ENCODE results near the gene SARDH.

The SARDH gene

DNA sequence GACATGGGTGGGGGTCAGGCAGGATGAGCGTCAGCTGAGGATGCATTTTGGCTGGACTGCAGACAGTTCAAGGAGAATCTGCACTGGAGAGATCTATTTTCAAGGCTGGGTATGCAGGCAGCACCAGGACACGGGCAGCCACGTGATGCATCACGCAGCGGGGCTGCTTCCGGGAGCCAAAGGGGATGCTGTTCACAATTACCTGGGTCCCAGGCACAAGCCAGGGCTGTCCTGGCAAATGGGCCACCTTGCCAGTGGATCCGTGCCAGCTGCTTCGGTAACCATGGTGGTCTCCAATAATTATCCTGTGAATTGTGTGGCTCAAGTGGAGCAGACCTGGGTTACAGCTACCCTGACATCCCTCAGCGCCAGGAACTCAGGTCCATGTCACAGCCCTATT, 84.5 kb downstream of the SARDH start:
- FAIRE-seq: no peak

DNA sequence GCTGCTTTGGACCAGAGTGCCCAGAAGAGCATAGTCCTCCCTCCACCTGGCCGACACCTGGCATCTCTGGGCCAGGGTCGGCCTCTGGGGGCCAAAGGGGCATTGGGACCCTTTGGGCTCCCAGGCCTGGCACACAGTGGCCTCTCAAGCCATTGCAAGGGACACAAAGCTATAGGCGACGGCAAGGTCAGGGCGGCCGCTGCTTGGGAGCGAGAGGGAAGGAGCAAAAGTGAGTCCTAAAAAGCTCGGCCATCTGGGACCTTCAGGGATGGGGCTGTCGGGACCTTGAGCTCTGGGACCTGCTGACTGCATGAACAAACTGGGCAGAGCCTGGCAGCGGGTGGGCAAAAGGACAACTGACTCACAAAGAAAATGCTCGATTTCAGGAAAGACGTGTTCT, 88.1 kb downstream of the SARDH start:
- FAIRE-seq: no peak
- DNase-seq (ENCODE audit: insufficient read length, low spot score): no peak

More for the DNA sequence above, 84.5 kb downstream of the SARDH start:
- DNase-seq (ENCODE audit: insufficient read length, low spot score): no peak

DNA sequence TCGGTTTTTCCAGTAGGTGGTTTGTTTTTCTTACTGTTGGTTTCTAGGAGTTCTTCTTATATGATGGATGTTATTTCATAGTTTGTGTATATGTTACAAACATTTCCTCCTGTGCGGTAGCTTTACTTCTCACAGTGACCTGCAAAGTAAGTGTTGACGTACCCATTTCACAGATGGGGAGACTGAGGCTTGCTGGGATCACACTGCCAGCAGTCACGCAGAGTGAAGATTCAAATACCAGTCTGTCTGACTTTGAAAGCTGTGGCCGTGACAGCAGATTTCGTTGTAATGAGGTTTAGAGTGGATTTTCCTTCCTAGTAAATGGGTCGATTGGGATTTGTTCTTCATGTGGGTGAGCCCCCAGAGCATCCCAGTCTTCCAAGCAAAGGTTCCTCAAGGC, 89.0 kb downstream of the SARDH start:
- DNase-seq (ENCODE audit: insufficient read length, low spot score) (no peak), FAIRE-seq (no peak)

DNA sequence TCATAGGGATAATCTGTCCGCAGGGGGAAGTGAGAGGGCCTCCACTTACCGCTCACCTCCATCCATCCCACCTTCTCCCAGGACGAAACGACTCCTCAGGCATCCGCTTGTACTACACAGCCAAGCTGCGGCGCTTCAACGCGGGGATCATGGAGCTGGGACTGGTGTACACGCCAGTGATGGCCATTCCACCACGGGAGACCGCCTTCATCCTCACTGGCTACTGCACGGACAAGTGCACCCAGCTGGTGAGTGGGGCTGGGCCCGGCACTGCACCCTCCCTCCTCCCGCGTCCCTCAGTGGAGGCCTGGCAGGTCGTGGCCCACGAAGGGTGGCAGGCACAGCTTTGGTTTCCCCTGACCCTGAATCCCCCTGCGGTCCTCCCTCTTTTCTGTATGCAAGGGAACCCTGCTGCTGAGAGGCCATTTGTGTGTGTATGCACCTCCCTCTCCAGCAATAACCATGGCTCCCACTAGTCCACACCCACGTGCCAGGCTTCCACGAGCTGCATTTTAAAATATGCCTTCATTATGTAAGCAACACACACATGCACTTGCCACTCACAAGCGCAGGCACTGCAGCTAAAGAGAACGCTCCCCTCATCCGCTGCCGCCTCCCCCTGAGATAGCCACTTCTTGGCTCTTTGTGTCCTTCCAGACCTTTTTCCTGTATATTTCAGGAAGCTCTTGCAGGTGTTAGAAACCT, 90.2 kb downstream of the SARDH start:
- FAIRE-seq: no peak
- no peak for DNase-seq (ENCODE audit: insufficient read length, low spot score)

DNA sequence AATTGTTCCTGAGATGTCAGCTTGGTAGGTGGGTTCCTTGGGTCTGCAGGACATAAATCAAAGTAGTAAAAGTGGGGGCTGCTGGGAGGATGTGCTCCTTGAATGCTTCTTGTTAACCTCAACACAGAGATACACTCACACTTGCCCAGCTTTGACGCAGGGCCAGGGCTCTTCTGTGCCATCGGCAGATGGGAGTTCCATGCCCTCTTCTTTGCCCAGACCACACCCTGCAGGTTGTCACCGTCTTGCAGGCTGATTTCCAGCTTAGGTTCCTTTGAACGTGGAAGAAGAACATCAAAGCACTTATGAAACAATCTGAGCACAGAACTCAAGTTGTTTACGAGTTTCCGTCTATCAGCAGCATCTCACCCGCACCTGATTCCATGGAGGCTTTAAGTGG, 91.0 kb downstream of the SARDH start:
- DNase-seq (ENCODE audit: insufficient read length, low spot score) (no peak), FAIRE-seq (no peak)

DNA sequence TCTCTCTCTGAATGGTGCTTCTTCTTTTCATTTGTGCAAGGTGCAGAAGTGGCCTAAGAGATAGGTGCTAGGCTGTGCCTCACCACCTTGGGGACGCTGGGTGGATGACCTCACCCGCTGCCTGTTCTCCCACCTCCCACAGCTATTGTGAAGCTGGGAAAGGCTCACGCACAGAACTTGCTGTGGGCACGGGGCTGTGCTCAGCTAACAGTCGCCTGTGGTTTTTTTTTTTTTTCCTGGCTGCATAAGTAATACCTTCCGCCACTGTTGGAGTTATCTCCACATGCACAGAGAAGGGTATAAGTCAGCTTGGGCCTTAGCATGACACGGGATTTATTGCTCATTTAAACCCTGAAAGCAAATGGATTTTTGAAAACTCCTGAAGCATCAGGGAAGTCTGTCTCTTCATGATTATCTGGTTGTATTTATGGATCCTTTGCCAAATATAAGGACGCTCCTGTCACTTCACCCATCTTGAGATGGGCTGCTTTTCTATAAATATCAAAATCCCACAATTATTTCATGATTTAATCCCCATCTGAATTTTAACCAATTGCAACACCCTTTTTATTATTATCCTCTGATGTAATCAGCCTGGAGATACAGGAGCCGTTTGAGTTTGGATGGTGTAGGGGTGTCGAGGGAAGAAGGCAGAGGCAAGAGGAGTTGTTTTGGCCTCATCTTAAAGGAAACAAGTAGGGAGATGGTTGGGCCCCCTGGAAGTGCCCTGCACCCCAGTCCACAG, 93.0 kb downstream of the SARDH start:
- no peak for FAIRE-seq
- DNase-seq (ENCODE audit: insufficient read length, low spot score): no peak

DNA sequence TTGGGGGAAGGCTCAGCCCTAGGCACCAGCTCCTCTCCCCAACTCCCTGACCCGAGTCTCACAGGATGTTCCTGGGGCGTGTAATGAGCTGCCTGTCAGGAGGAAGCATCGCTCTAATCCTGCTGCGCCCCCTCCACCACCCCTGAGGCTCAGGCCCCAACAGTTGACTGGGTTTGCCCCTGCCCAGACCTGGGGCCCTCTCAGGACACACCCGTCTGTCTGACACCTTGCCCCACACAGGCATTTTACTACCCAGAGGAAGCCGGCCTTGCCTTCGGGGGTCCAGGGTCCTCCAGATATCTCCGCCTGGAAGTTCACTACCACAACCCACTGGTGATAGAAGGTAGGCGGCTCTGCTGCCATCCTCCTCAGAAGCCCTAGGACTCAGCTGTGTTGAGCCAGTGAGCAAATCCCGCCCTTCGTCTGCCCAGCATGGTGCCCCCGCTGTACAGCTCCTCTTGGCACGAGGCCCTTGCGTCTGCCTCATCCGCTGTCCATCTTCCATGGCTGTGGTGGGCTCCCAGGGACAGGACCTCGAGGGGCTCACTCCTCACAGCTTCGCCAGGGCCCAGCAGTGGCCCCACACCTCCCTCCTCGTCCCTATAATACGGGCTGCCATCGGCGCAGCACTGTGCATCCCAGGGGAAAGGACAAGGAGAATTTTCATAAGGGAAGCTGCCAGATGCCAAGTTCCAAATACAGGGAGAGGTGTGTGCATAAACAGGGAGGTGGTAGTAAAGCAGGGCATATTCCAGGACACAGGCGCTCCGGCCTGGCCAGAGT, 94.0 kb downstream of the SARDH start:
- no peak for DNase-seq (ENCODE audit: insufficient read length, low spot score)
- no peak for FAIRE-seq

DNA sequence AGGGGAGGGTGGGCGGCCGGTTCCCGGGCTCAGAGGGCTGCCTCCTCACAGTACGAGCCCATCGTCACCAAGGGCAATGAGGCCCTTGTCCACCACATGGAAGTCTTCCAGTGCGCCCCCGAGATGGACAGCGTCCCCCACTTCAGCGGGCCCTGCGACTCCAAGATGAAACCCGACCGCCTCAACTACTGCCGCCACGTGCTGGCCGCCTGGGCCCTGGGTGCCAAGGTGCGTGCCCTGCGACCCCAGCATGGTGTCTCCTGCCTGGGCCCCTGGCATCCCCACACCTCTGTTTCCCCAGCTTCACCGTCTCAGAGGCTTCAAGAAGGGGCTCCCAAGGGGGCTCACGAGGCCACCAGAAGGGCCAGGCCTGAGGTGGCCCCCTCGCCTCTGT, 94.8 kb downstream of the SARDH start:
- DNase-seq (ENCODE audit: insufficient read length, low spot score) (no peak), FAIRE-seq (no peak)

DNA sequence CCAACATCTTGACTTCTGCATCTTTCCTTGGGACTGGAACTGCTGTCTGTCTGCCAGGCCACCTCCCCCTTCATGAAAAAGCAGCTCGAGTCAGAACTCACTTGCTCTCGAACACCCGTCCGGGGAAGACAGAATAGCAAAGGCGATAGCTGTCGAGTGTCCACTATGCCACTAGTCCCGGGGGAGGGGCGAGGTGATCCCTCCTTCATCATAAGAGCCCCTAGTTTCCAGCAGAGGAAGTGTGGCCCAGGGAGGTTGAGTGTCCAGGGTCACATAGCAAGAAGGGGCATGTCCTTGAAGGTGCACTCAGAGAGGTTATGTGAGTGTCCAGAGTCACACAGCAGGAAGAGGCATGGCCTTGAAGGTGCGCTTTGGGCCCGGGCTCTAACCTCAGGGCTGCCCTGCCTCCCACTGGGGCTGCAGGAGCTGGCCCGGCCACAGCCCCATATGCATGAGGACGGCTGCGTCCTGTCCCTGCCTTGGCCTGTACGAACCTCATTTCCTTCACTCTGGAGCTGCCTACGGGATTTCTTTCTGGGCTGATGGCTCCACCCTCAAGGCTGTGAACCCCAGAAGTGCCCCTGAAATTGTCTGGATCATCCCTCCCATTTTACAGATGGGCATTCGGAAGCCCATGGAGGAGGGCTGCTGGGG, 95.3 kb downstream of the SARDH start:
- FAIRE-seq (no peak), DNase-seq (ENCODE audit: insufficient read length, low spot score) (no peak)

DNA sequence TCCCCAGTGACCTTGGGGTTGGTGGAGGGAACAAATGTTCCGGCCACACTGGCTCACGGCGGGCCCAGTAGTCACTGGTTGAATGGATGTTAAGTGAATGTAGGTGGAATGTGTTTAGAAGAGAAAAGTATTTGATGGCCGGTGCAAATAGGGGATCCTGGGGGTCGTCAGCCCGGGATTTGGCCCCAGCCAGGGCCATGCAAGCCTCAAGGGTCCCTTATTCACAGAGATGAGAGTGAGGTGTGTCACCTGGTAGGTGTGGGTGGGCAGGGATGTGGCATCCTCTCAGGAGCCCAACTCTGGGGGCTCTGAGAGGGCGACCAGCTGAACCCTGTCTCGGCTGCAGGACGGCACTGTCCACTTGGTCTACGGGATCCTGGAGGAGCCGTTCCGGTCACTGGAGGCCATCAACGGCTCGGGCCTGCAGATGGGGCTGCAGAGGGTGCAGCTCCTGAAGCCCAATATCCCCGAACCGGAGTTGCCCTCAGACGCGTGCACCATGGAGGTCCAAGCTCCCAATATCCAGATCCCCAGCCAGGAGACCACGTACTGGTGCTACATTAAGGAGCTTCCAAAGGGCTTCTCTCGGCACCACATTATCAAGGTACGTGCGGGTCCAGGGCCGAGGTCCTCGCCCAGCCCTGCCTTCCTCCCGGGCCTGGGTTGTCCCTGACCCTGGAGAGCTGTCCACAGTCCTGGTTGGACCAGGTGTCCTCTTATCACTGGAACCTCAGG, 96.1 kb downstream of the SARDH start:
- DNase-seq (ENCODE audit: insufficient read length, low spot score) (no peak), FAIRE-seq (no peak)

DNA sequence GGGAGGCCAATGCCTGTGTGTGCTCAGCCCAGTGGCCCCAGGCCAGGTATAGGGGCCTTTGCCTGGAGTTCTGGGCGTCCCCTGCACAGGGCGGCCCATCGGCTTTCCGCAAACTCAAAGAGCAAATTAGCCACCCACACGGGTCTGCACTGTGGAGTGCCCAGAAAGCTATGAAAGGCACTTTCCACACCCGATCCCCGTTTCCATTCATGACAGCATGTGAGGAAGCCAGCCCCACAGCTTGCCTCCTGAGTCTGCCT, 96.8 kb downstream of the SARDH start:
- no peak for FAIRE-seq

DNA sequence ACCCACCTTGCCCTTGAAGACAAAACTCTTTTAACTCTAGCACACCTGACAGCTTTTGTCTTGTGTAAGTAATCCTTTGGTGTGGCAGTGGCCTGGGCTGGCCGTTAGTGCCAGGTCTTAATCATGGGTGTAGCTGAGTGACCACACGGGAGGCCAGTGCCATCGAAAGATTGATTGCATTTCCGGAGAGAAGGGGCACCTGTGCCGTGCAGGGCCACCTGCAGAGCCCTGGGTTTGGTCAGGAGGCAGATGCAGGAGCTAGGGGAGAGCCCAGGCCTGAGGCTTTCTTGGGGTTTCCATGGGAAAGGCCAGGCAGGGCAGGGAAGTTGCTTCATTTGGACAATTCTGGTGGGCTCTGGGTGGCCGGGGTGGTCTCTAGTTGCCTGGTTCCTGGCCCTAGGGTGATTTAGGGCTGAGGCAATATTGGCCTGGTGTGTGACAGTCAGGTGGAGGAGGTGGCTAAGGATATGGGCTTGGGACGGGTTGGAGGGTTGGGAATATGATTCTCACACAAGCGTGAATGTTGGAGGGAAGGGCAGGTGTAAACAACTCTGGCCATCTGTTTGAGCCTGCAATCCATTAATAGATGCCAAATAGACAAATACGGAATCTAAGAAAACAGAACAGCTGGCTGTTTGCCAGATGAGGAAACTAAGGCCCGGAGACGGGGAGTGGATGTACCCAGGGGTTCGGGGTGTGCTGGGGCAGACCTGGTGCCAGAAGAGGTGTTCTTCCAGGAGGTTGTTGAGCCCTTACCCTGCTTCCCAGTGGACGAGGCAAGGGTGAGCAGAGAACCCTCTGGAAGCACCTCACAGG, 97.4 kb downstream of the SARDH start:
- FAIRE-seq (no peak), DNase-seq (ENCODE audit: insufficient read length, low spot score) (no peak)

More for the DNA sequence above, 96.8 kb downstream of the SARDH start:
- no peak for DNase-seq (ENCODE audit: insufficient read length, low spot score)

DNA sequence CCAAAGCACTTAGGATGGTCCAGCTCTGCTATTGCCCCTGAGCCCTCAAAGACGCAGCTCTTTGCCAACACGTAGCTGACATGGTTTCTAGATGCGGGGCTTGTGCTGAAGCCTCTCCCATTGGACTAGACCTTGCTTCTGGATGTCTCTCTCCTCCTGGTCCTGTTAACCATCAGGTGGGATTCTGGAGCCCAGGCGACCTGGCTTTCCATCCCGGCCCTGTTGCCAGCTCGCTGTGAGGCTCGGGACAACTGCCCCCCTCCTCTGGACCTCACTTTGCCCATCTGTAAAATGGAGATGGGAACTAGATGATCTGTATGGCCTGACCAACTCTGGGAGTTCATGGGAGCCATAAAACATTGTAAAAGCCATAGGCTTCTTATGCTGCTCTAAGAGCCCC, 98.0 kb downstream of the SARDH start:
- DNase-seq (ENCODE audit: insufficient read length, low spot score) (no peak), FAIRE-seq (no peak)

DNA sequence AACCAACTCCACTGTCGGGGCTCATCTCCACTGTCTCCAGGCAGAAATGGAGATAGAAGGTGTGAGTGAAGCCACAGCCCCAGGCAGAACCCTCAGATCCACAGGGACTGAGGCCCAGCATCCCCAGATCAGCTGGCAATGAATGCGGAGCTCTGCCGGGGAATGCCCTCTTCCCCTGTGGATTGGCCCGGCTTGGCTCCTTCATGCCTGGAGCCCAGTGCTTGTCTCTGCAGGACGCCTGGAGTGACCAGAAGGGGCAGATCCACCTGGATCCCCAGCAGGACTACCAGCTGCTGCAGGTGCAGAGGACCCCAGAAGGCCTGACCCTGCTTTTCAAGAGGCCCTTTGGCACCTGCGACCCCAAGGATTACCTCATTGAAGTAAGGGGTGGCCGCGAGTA, 98.5 kb downstream of the SARDH start:
- DNase-seq (ENCODE audit: insufficient read length, low spot score): no peak
- no peak for FAIRE-seq

DNA sequence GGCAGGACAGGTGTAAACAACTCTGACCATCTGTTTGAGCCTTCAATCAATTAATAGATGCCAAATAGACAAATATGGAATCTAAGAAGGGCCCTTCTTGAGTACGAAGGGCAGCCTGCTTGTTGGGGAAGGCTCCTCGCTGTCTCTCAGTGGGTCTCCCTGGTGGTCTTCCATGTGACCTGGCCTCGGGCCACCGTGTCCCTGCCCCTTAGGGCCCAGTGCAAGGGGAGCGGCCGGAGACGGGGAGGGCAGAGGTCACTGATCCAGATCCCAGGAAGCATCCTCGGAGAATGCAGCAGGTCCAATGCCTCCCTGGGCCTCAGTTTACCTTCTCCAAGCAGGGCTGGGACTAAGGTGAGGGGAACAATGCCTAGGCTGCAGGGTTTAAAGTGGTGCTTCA, 99.4 kb downstream of the SARDH start:
- DNase-seq (ENCODE audit: insufficient read length, low spot score) (no peak), FAIRE-seq (no peak)

DNA sequence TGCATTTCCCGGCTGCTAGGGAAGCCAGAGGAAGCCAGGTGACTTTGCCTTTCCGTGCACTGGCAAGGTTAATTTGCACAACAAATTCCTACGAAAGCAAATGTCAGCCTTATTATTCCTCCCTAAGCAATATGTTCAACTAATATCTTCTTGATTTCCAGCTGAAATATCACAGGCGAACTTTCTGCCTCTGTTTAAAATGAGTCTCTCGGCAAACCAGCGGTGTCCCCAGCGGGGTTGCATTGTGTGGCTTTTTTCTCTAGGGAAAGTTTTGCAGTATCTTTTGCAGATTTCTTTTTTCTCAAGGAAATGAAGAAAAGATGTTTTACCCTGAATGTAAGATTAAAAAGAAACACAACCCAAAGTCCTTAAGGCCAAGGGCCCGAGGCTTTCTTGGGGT, 100.1 kb downstream of the SARDH start:
- FAIRE-seq (no peak), DNase-seq (ENCODE audit: insufficient read length, low spot score) (no peak)

DNA sequence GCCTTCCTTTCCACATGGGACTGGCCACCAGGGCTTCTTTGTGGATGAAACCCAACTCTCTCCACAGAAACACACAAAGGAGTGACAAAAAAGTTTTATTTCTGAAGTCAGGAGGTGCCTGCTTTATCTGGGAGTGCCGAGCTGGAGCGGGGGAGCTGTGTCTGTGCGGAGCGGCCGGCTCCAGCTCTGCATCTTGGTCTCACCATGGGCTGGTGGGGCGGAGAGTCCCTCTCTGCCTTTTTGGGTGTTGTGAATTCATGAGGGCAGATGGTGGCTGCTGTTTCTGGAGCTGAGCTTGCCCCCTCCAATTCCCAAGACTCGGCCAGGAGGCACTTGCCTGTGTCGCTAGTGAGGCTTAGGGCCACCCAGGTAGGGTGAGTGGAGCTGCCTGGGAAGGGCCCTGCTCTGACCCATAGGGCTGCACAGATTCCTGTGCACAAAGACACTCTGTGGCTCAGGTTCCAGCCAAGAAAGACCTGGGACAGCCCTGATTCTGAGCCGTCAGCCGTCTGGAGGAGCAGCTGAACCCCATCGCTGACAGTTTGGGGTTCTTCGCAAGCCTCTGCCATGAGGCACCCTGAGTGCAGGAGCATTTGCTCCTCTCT, 100.6 kb downstream of the SARDH start:
- FAIRE-seq (no peak), DNase-seq (ENCODE audit: insufficient read length, low spot score) (no peak)

DNA sequence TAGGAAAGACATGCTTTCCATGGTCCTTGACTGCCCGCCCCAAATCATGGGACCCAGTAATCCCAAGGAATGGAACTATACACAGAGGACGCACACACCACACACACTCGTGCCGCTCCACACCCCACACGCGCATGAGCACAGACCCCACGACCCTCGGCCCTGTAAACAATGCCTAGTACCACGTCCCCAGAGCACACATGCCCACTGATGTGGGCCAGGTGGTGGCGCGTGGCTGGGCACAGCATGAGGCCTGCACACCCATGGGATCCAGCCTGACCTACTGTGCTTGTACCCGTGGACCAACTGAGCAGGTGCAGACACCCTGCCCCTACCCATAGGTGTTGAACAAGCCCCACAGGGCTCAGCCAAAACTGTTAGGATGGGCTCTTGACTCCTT, 101.2 kb downstream of the SARDH start:
- DNase-seq (ENCODE audit: insufficient read length, low spot score) (no peak), FAIRE-seq (no peak)

Data from HTR-8/SVneo (cell line).